Panc1 (cell line): ENCODE measurements around the gene FGF7.

Experiments used
- CTCF ChIP-seq: fragments of 450-650 bp; IDR thresholded peaks from 2 replicates; pipeline ENCODE4 v1.5.1; 2017; ENCODE audit warnings: mild to moderate bottlenecking
- POLR2AphosphoS5 ChIP-seq: IDR thresholded peaks from 2 replicates; pipeline ENCODE4 v1.6.1; 2012; ENCODE audit warnings: mild to moderate bottlenecking, low read depth, low read length, moderate library complexity
- TCF7L2 ChIP-seq: IDR thresholded peaks from 2 replicates; pipeline ENCODE4 v1.6.1; 2011; ENCODE audit warnings: mild to moderate bottlenecking, low read depth, low read length, inconsistent platforms

DNA sequence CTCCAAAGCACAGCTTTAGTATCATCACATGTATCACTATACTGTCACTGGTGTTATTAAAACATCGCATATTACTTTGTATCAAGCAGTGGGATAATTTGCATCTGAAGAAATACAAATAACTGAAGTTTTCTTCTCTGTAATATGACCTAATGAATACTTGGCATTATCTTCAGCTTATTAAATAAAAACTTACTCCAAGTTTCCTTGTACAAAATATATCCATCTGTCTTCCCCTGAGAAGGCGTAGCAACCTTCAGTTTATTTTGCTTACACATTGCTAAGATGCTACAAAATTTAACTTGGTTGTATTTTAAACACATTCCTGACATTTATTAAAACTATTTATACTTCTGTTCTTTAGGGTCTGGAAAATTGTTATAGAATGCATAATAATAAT, 13.7 kb downstream of the FGF7 start:
- no peak for TF ChIP-seq CTCF
- no peak for TF ChIP-seq POLR2AphosphoS5
- no peak for TF ChIP-seq TCF7L2
